ENCODE data around the gene ARHGEF11. TPM values are rescaled to one million over a fixed set of nuclear protein-coding genes. Genes with fewer than 3 reads are reported as not detected.

ARHGEF11 gene
- total and polyA plus RNA-seq, 2 of the 4 experiments (the other 2 are of a cell fraction) = 16.8 to 17.2 TPM

DNA sequence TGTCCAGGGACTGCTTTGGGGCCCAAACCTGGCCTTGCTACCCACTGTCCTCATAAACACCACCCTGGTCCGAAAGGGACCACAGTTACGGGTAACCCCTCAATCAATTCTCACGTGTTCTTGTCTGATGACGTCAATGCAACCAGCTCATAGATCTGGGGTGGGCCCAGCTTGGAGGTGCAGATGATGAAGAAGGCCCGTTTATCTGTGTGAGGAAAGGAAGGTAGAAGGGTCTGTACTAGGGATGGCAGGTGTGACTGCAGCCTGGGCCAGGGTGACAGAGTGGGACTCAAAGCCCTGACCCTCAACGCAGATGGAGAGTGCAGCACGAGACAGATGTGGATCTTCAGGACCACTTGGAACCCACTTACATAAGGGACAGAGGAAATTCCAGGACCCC lies 103.0 kb downstream of the ARHGEF11 start:
- H3K9me1 ChIP-seq (ENCODE audit: insufficient read depth, low read length) = peaks cover 23% of the 10 kb centered on the region
- H3K23ac ChIP-seq (ENCODE audit: low read depth, low read length) = no peak overlapping the region
- H4K5ac ChIP-seq (ENCODE audit: low read depth, low read length) = no peak overlapping the region
- H3K27me3 ChIP-seq (ENCODE audit: control insufficient read depth, insufficient read depth, low read length) = no peaks in the 10 kb centered on the region
- intact Hi-C loops (cut with micrococcal nuclease) = no loop called here
- H3K4me2 ChIP-seq (ENCODE audit: low read depth, low read length) = no peak overlapping the region
- H2BK5ac ChIP-seq (ENCODE audit: low read depth, low read length, poor library complexity, severe bottlenecking) = no peak overlapping the region
- H4K8ac ChIP-seq (ENCODE audit: low read depth in 2 of 2, low read length in 2 of 2) = no peak overlapping the region
- H2BK20ac ChIP-seq (ENCODE audit: low read depth, low read length) = no peak overlapping the region
- POLR2A ChIA-PET (ENCODE audit: unreplicated experiment) = no interaction called here
- BruUV-seq (replicated peaks) = no TSS peak
- H3K4me1 ChIP-seq (ENCODE audit: control insufficient read depth, insufficient read depth, low read length) = no peaks in the 10 kb centered on the region
- no peaks in the 10 kb centered on the region; the same call in 1 of the 2 replicates for H4K20me1 ChIP-seq (ENCODE audit: insufficient read depth, low read length)
- no peak overlapping the region for H3K4ac ChIP-seq (ENCODE audit: low read depth, low read length)
- TF ChIP-seq CHD1 (IDR thresholded peaks at IDR 0.05; ENCODE audit: low read depth, low read length) (no peak), RCOR1 (IDR thresholded peaks at IDR 0.05; ENCODE audit: insufficient replicate concordance, low read length) (no peak)
- TF ChIP-seq, protein P1, sequence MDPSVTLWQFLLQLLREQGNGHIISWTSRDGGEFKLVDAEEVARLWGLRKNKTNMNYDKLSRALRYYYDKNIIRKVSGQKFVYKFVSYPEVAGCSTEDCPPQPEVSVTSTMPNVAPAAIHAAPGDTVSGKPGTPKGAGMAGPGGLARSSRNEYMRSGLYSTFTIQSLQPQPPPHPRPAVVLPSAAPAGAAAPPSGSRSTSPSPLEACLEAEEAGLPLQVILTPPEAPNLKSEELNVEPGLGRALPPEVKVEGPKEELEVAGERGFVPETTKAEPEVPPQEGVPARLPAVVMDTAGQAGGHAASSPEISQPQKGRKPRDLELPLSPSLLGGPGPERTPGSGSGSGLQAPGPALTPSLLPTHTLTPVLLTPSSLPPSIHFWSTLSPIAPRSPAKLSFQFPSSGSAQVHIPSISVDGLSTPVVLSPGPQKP (IDR thresholded peaks at IDR 0.05; ENCODE audit: borderline replicate concordance, low read depth, low read length) = no peak
- TF ChIP-seq, protein P2, sequence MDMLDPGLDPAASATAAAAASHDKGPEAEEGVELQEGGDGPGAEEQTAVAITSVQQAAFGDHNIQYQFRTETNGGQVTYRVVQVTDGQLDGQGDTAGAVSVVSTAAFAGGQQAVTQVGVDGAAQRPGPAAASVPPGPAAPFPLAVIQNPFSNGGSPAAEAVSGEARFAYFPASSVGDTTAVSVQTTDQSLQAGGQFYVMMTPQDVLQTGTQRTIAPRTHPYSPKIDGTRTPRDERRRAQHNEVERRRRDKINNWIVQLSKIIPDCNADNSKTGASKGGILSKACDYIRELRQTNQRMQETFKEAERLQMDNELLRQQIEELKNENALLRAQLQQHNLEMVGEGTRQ (IDR thresholded peaks at IDR 0.05; ENCODE audit: low read depth, low read length) = no peak
- no peak overlapping the region for H3K18ac ChIP-seq (ENCODE audit: low read depth, low read length)
- H3K56ac ChIP-seq (ENCODE audit: extremely low read depth, insufficient read depth, low read length) = no peak overlapping the region
- no peak overlapping the region for H3K9ac ChIP-seq (ENCODE audit: low read depth, low read length)
- H4K91ac ChIP-seq (ENCODE audit: insufficient read depth, low read depth, low read length) = no peak overlapping the region
- H2AK9ac ChIP-seq (replicated peaks; ENCODE audit: low read depth, low read length, poor library complexity) = no peak overlapping the region
- CTCF ChIA-PET = no interaction called here
- no peak overlapping the region for H2AFZ ChIP-seq (replicated peaks; ENCODE audit: low read length, poor library complexity)
- dilution Hi-C loops (cut with HindIII; ENCODE audit: low sequenced_read_pairs, unreplicated experiment) = no loop called here
- no peak overlapping the region for H2BK120ac ChIP-seq (ENCODE audit: low read depth, low read length)
- no peak overlapping the region for H3K14ac ChIP-seq (replicated peaks; ENCODE audit: low read depth, low read length)
- no CpG with 5 or more reads among the region's 7 CpGs for WGBS, 2 experiments (ENCODE audit: extremely low coverage in 2 of 2, insufficient read length in 1 of 2)
- ATAC-seq (ENCODE audit: low read depth) (no peak), DNase-seq (no peak)
- no peak overlapping the region for H3K4me3 ChIP-seq (ENCODE audit: insufficient read depth, low read depth, low read length)
- H3K9me3 ChIP-seq (ENCODE audit: control insufficient read depth, insufficient read depth, low read length) = no peaks in the 10 kb centered on the region
- peaks cover 87% of the 10 kb centered on the region for H3K36me3 ChIP-seq (ENCODE audit: control insufficient read depth, insufficient read depth, low read length)
- in situ Hi-C loops (cut with MboI; ENCODE audit: low sequenced_read_pairs) = no loop called here
- H2AK5ac ChIP-seq (ENCODE audit: low read depth, low read length) = no peak overlapping the region
- no peak overlapping the region for H2BK15ac ChIP-seq (ENCODE audit: low read depth, low read length)
- H3K79me1 ChIP-seq (ENCODE audit: low read depth in 1 of 2, low read length in 2 of 2) = no peaks in the 10 kb centered on the region
- no peak overlapping the region for H3K27ac ChIP-seq (ENCODE audit: insufficient read depth, low read length)

All from IMR-90 (cell line).